Glutamatergic neuron (in vitro differentiated cells): Measurements from ENCODE around the gene INO80C. TPM values are rescaled to one million over a fixed set of nuclear protein-coding genes. Genes with fewer than 3 reads are reported as not detected.

Experiments used
- DNase-seq: peaks from one replicate; pipeline ENCODE4 v3.0.0; 2022
- H3K27ac Mint-ChIP-seq: one replicate; pipeline ENCODE4 v1.8.0; 2020; ENCODE audit warnings: mild to moderate bottlenecking, mixed read lengths, inconsistent platforms; ENCODE audit not compliant: unreplicated experiment
- H3K27me3 Mint-ChIP-seq: one replicate; pipeline ENCODE4 v1.8.0; 2020; ENCODE audit warnings: mild to moderate bottlenecking, moderate library complexity, mixed read lengths, inconsistent platforms; ENCODE audit not compliant: unreplicated experiment
- H3K36me3 Mint-ChIP-seq: one replicate; pipeline ENCODE4 v1.8.0; 2020; ENCODE audit warnings: mild to moderate bottlenecking, mixed read lengths, inconsistent platforms; ENCODE audit not compliant: unreplicated experiment
- H3K4me1 Mint-ChIP-seq: one replicate; pipeline ENCODE4 v1.8.0; 2020; ENCODE audit warnings: mild to moderate bottlenecking, low read depth, mixed read lengths, inconsistent platforms; ENCODE audit not compliant: unreplicated experiment
- H3K4me3 Mint-ChIP-seq: one replicate; pipeline ENCODE4 v1.8.0; 2020; ENCODE audit warnings: mild to moderate bottlenecking, mixed read lengths, inconsistent platforms; ENCODE audit not compliant: unreplicated experiment
- H3K9me3 Mint-ChIP-seq: one replicate; pipeline ENCODE4 v1.8.0; 2020; ENCODE audit warnings: mild to moderate bottlenecking, moderate library complexity, mixed read lengths, inconsistent platforms; ENCODE audit not compliant: unreplicated experiment
- CTCF ChIP-seq: fragments of 200-600 bp; sonication (generic); IDR thresholded peaks from one replicate; pipeline ENCODE4 v1.5.0; 2021; ENCODE audit not compliant: partially characterized antibody, unreplicated experiment
- total RNA-seq: library from RNA; stranded (reverse); fragmentation: NEBNext Ultra II Directional; extraction: Animal tissue kit (Norgen Biotek cat#: 25700); gene quantifications from one replicate; pipeline ENCODE4 v1.2.1, GENCODE V29; 2021; ENCODE audit not compliant: unreplicated experiment

The INO80C gene
- total RNA-seq, 1 donor from 2014 or later = 38.7 TPM

- H3K4me1 Mint-ChIP-seq = peaks cover 23% of the 10 kb centered on the region
- H3K36me3 Mint-ChIP-seq = peaks cover 7% of the 10 kb centered on the region
- peaks cover 3% of the 10 kb centered on the region for H3K9me3 Mint-ChIP-seq
- H3K4me3 Mint-ChIP-seq = no peak overlapping the region
- H3K27ac Mint-ChIP-seq = peak overlapping the region; percentile 74
- H3K27me3 Mint-ChIP-seq = peaks cover 4% of the 10 kb centered on the region
- TF ChIP-seq CTCF = no peak
- DNase-seq = no peak
Measured at GRCh38 chr18:35466815-35467623, 30.7 kb downstream of the INO80C start.

- Mint-ChIP-seq H3K9me3 (peaks cover 8% of the 10 kb centered on the region), H3K27ac (peak overlapping the region; percentile 28), H3K27me3 (peaks cover 6% of the 10 kb centered on the region), H3K4me3 (no peak overlapping the region), H3K36me3 (peaks cover 7% of the 10 kb centered on the region), H3K4me1 (peaks cover 27% of the 10 kb centered on the region)
- no peak for DNase-seq
- TF ChIP-seq CTCF = no peak
Measured at GRCh38 chr18:35466334-35466733, 31.4 kb downstream of the INO80C start.

- Mint-ChIP-seq H3K27ac (no peak overlapping the region), H3K27me3 (peaks cover 6% of the 10 kb centered on the region), H3K9me3 (peaks cover 8% of the 10 kb centered on the region), H3K4me1 (peaks cover 29% of the 10 kb centered on the region), H3K36me3 (peaks cover 7% of the 10 kb centered on the region), H3K4me3 (no peak overlapping the region)
- no peak for DNase-seq
- no peak for TF ChIP-seq CTCF
Measured at GRCh38 chr18:35465329-35465728, 32.4 kb downstream of the INO80C start.

- Mint-ChIP-seq H3K9me3 (peaks cover 8% of the 10 kb centered on the region), H3K27me3 (peaks cover 6% of the 10 kb centered on the region), H3K4me1 (peaks cover 28% of the 10 kb centered on the region), H3K4me3 (no peak overlapping the region), H3K27ac (no peak overlapping the region), H3K36me3 (peaks cover 7% of the 10 kb centered on the region)
- DNase-seq = no peak
- no peak for TF ChIP-seq CTCF
Measured at GRCh38 chr18:35464831-35465279, 32.9 kb downstream of the INO80C start.

GRCh38 chr18:35463827-35464226, 33.9 kb downstream of the INO80C start:
- peaks cover 9% of the 10 kb centered on the region for H3K9me3 Mint-ChIP-seq
- H3K27ac Mint-ChIP-seq = no peak overlapping the region
- DNase-seq = no peak
- H3K4me3 Mint-ChIP-seq = no peak overlapping the region
- TF ChIP-seq CTCF = no peak
- no peaks in the 10 kb centered on the region for H3K36me3 Mint-ChIP-seq
- peaks cover 6% of the 10 kb centered on the region for H3K27me3 Mint-ChIP-seq
- peaks cover 22% of the 10 kb centered on the region for H3K4me1 Mint-ChIP-seq
